OCI-LY3 (cell line): ENCODE measurements around the gene M1AP.
"Not testable (repeated sequence)": the region's sequence is repeated elsewhere in the genome, so short reads cannot be mapped to it uniquely, and the experiment has no call there.

Source experiments
- H2AFZ ChIP-seq: fragments of 200-600, 300-600 bp; shearing (Covaris generic); 2 replicates; pipeline ENCODE4 v1.6.0; 2014; ENCODE audit warnings: antibody characterized with exemption, low read depth, low read length
- H3K27ac ChIP-seq: fragments of 200-600, 300-600 bp; sonication (generic); 2 replicates; pipeline ENCODE4 v1.5.1; 2014; ENCODE audit warnings: mild to moderate bottlenecking, low read length, moderate library complexity, mixed read lengths
- H3K27me3 ChIP-seq: fragments of 200-600, 300-600 bp; sonication (generic); 2 replicates; pipeline ENCODE4 v1.6.1; 2014; ENCODE audit warnings: low read depth, low read length, mixed read lengths
- H3K36me3 ChIP-seq: fragments of 200-600, 300-600 bp; sonication (generic); replicated peaks from 2 replicates; pipeline ENCODE3; 2014; ENCODE audit warnings: low read depth, low read length, mixed read lengths
- H3K4me1 ChIP-seq: fragments of 300-600, 200-600 bp; sonication (generic); 2 replicates; pipeline ENCODE4 v1.6.1; 2014; ENCODE audit warnings: low read length, mixed read lengths
- H3K4me2 ChIP-seq: fragments of 200-600, 300-600 bp; sonication (generic); 2 replicates; pipeline ENCODE4 v1.6.1; 2014; ENCODE audit warnings: low read length, mixed read lengths
- H3K4me3 ChIP-seq: fragments of 300-600, 200-600 bp; sonication (generic); 2 replicates; pipeline ENCODE4 v1.5.1; 2014; ENCODE audit warnings: antibody characterized with exemption, mild to moderate bottlenecking, low read length, moderate library complexity
- H3K79me2 ChIP-seq: fragments of 300-600, 200-600 bp; shearing (Covaris generic); 2 replicates; pipeline ENCODE4 v1.6.1; 2014; ENCODE audit warnings: mild to moderate bottlenecking, low read length, mixed read lengths
- H3K9ac ChIP-seq: fragments of 300-600, 200-600 bp; shearing (Covaris generic); 2 replicates; pipeline ENCODE4 v1.6.0; 2014; ENCODE audit warnings: mild to moderate bottlenecking, low read length, moderate library complexity
- H3K9me3 ChIP-seq: fragments of 200-600, 300-600 bp; shearing (Covaris generic); 2 replicates; pipeline ENCODE4 v1.6.1; 2014; ENCODE audit warnings: low read length, mixed read lengths; ENCODE audit not compliant: insufficient read depth
- H4K20me1 ChIP-seq: fragments of 200-600, 300-600 bp; sonication (generic); 2 replicates; pipeline ENCODE4 v1.6.1; 2016; ENCODE audit warnings: low read length, mixed read lengths; ENCODE audit not compliant: insufficient read depth
- CTCF ChIP-seq: fragments of 200-600, 300-600 bp; sonication (generic); IDR thresholded peaks from 2 replicates; pipeline ENCODE4 v1.5.1; 2014; ENCODE audit warnings: antibody characterized with exemption, low read length, low read depth
- EZH2phosphoT487 ChIP-seq: fragments of 200-600 bp; shearing (Covaris generic); IDR thresholded peaks from 2 replicates; pipeline ENCODE4 v1.6.1; 2018; ENCODE audit warnings: antibody characterized with exemption, mixed run types, low read depth

M1AP gene

GRCh38 chr2:74566754-74567085, 81.4 kb downstream of the M1AP start:
- Histone ChIP-seq H3K4me3 (peak overlapping the region; percentile 24; the same call in 1 of the 2 replicates), H4K20me1 (no peaks in the 10 kb centered on the region), H3K36me3 (no peaks in the 10 kb centered on the region), H2AFZ (peak overlapping the region; percentile 22; the same call in 1 of the 2 replicates), H3K9ac (no peak overlapping the region), H3K79me2 (no peaks in the 10 kb centered on the region), H3K27me3 (peaks cover 4% of the 10 kb centered on the region; the same call in 1 of the 2 replicates), H3K9me3 (no peaks in the 10 kb centered on the region), H3K27ac (0 out of 2 replicates have a peak overlapping the region, but pooled peaks have one; percentile 10), H3K4me1 (peaks cover 29% of the 10 kb centered on the region), H3K4me2 (peak overlapping the region; percentile 62)
- TF ChIP-seq CTCF: no peak
- TF ChIP-seq EZH2phosphoT487: no peak

GRCh38 chr2:74566076-74566753, 81.9 kb downstream of the M1AP start:
- H4K20me1 ChIP-seq: no peaks in the 10 kb centered on the region
- peaks cover 24% of the 10 kb centered on the region for H3K4me1 ChIP-seq
- H3K27ac ChIP-seq: 0 out of 2 replicates have a peak overlapping the region, but pooled peaks have one; percentile 10
- H3K27me3 ChIP-seq: peaks cover 7% of the 10 kb centered on the region
- no peak overlapping the region for H3K9ac ChIP-seq
- no peaks in the 10 kb centered on the region for H3K79me2 ChIP-seq
- peak overlapping the region; percentile 62 for H3K4me2 ChIP-seq
- H3K4me3 ChIP-seq: peak overlapping the region; percentile 24; the same call in 1 of the 2 replicates
- no peaks in the 10 kb centered on the region for H3K9me3 ChIP-seq
- peak overlapping the region; percentile 22; the same call in 1 of the 2 replicates for H2AFZ ChIP-seq
- no peaks in the 10 kb centered on the region for H3K36me3 ChIP-seq
- no peak for TF ChIP-seq EZH2phosphoT487
- TF ChIP-seq CTCF: no peak

GRCh38 chr2:74564222-74564621, 83.9 kb downstream of the M1AP start:
- Histone ChIP-seq H3K4me3 (no peak overlapping the region), H3K27ac (no peak overlapping the region), H3K79me2 (no peaks in the 10 kb centered on the region), H4K20me1 (no peaks in the 10 kb centered on the region), H2AFZ (no peak overlapping the region), H3K9me3 (no peaks in the 10 kb centered on the region), H3K4me2 (no peak overlapping the region), H3K9ac (no peak overlapping the region), H3K4me1 (peaks cover 12% of the 10 kb centered on the region), H3K27me3 (peaks cover 15% of the 10 kb centered on the region), H3K36me3 (no peaks in the 10 kb centered on the region)
- TF ChIP-seq EZH2phosphoT487 (no peak), CTCF (no peak)

GRCh38 chr2:74562126-74562775, 85.9 kb downstream of the M1AP start:
- Histone ChIP-seq H3K4me2 (no peak overlapping the region), H3K79me2 (no peaks in the 10 kb centered on the region), H3K4me1 (peaks cover 10% of the 10 kb centered on the region), H3K9ac (no peak overlapping the region), H3K4me3 (no peak overlapping the region), H4K20me1 (no peaks in the 10 kb centered on the region), H3K27me3 (peaks cover 12% of the 10 kb centered on the region), H3K36me3 (no peaks in the 10 kb centered on the region), H2AFZ (no peak overlapping the region), H3K27ac (no peak overlapping the region), H3K9me3 (no peaks in the 10 kb centered on the region)
- no peak for TF ChIP-seq CTCF
- no peak for TF ChIP-seq EZH2phosphoT487

GRCh38 chr2:74561022-74561421, 87.1 kb downstream of the M1AP start:
- H3K4me1 ChIP-seq, H3K4me2 ChIP-seq, H3K79me2 ChIP-seq, H3K9ac ChIP-seq, H3K36me3 ChIP-seq, H3K27ac ChIP-seq, H4K20me1 ChIP-seq, H3K4me3 ChIP-seq, H3K9me3 ChIP-seq, H2AFZ ChIP-seq: not testable (repeated sequence)
- H3K27me3 ChIP-seq: peaks cover 12% of the 10 kb centered on the region
